OCI-LY1 (cell line): Measurements from ENCODE around the gene PIGA.

Experiments
- EZH2 ChIP-seq: fragments of 200-600 bp; sonication (generic), shearing (Covaris generic); IDR thresholded peaks from 2 replicates; pipeline ENCODE4 v1.8.0; 2017; ENCODE audit warnings: borderline replicate concordance, mixed run types, mild to moderate bottlenecking, antibody characterized with exemption, low read length, moderate library complexity, mixed read lengths
- TF ChIP-seq, protein P1 (sequence below): fragments of 200-600 bp; sonication (generic), shearing (Covaris generic); IDR thresholded peaks from 2 replicates; pipeline ENCODE4 v1.5.1; 2017; ENCODE audit warnings: mild to moderate bottlenecking, antibody characterized with exemption, low read length, moderate library complexity, mixed read lengths

DNA sequence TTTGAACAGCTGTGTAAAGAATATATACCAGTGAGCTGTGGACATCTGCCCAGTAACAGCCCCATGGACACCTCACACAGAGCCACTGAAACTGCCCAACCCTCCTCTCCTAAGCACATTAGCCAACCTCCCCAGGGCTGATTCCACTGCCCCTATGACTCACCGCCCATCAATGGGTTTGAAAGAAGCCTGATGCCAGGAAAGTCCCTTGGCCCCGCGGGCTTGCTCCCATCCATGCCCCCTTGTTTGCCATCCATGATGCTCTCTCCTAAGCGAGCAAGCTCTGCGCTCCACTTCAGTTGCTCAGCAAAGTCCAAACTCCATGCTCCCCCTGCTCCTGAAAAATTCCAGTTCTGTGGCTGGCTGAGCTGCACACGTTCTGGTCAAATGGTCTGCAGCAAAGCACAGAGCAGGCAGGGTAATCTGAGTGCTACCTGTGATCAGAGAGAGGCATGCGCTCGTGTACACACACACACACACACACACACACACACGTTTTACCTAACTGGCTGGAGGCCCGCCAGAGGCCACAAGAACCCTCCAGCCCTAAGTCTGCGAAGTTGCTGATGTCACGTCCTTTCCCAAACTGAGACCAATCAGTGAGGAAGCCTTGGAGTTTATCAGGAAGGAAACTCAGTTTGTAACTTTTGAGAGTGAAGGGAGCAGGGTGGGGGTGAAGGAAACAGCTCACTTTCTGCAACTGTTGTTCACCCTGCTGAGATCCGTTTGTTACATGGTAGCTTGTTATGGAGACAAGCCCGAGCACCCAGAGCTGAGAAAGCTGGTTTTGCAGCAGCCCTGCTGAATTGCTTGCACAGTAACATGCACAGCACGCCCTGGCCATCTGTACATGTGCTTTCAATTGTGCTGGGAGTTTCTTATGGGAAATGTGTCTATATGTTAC is 65.5 kb downstream of the PIGA start, which contains the start of gene ASB9:
- TF ChIP-seq, protein P1, sequence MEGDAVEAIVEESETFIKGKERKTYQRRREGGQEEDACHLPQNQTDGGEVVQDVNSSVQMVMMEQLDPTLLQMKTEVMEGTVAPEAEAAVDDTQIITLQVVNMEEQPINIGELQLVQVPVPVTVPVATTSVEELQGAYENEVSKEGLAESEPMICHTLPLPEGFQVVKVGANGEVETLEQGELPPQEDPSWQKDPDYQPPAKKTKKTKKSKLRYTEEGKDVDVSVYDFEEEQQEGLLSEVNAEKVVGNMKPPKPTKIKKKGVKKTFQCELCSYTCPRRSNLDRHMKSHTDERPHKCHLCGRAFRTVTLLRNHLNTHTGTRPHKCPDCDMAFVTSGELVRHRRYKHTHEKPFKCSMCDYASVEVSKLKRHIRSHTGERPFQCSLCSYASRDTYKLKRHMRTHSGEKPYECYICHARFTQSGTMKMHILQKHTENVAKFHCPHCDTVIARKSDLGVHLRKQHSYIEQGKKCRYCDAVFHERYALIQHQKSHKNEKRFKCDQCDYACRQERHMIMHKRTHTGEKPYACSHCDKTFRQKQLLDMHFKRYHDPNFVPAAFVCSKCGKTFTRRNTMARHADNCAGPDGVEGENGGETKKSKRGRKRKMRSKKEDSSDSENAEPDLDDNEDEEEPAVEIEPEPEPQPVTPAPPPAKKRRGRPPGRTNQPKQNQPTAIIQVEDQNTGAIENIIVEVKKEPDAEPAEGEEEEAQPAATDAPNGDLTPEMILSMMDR: no peak
- TF ChIP-seq EZH2: no peak
